MM.1S (cell line): ENCODE measurements around the gene SHISA9.

Source experiments
- DNase-seq: peaks from one replicate; pipeline ENCODE4 v3.0.0-alpha.2; 2015
- H2AFZ ChIP-seq: fragments of 300-600 bp; sonication (generic); 2 replicates; pipeline ENCODE4 v1.6.0; 2016; ENCODE audit warnings: antibody characterized with exemption, low read length
- H3F3A ChIP-seq: fragments of 300-600 bp; sonication (generic); 2 replicates; pipeline ENCODE4 v1.6.1; 2016; ENCODE audit warnings: mild to moderate bottlenecking, antibody characterized with exemption, low read length, moderate library complexity, mixed read lengths; ENCODE audit not compliant: insufficient read depth
- H3K27ac ChIP-seq: fragments of 300-600 bp; sonication (generic); 2 replicates; pipeline ENCODE4 v1.5.1; 2016; ENCODE audit warnings: mild to moderate bottlenecking, low read length
- H3K27me3 ChIP-seq: fragments of 300-600 bp; sonication (generic); replicated peaks from 2 replicates; pipeline ENCODE4 v1.6.0; 2016; ENCODE audit warnings: low read length; ENCODE audit not compliant: insufficient read depth
- H3K36me3 ChIP-seq: fragments of 300-600 bp; sonication (generic); replicated peaks from 2 replicates; pipeline ENCODE4 v1.6.1; 2016; ENCODE audit warnings: mild to moderate bottlenecking, low read length, mixed read lengths; ENCODE audit not compliant: insufficient read depth
- H3K4me1 ChIP-seq: fragments of 300-600 bp; sonication (generic); 2 replicates; pipeline ENCODE4 v1.6.1; 2016; ENCODE audit warnings: low read length, mixed read lengths
- H3K4me2 ChIP-seq: fragments of 300-600 bp; sonication (generic); 2 replicates; pipeline ENCODE4 v1.6.0; 2016; ENCODE audit warnings: low read depth, low read length
- H3K4me3 ChIP-seq: fragments of 300-600 bp; sonication (generic); 2 replicates; pipeline ENCODE4 v1.5.1; 2016; ENCODE audit warnings: low read length, mixed read lengths
- H3K79me2 ChIP-seq: fragments of 300-600 bp; sonication (generic); 2 replicates; pipeline ENCODE4 v1.6.1; 2016; ENCODE audit warnings: mixed run types, low read length, mixed read lengths
- H3K9ac ChIP-seq: fragments of 300-600 bp; sonication (generic); 2 replicates; pipeline ENCODE4 v1.6.1; 2016; ENCODE audit warnings: low read length, mixed read lengths
- H3K9me2 ChIP-seq: fragments of 300-600 bp; sonication (generic); replicated peaks from 2 replicates; pipeline ENCODE4 v1.6.1; 2016; ENCODE audit warnings: mild to moderate bottlenecking, low read length, mixed read lengths; ENCODE audit not compliant: insufficient read depth
- H3K9me3 ChIP-seq: fragments of 300-600 bp; sonication (generic); replicated peaks from 2 replicates; pipeline ENCODE4 v1.6.1; 2016; ENCODE audit warnings: mild to moderate bottlenecking, low read length, mixed read lengths; ENCODE audit not compliant: insufficient read depth
- H4K20me1 ChIP-seq: fragments of 300-600 bp; sonication (generic); 2 replicates; pipeline ENCODE4 v1.6.1; 2016; ENCODE audit warnings: mild to moderate bottlenecking, low read length, moderate library complexity, mixed read lengths; ENCODE audit not compliant: insufficient read depth
- CTCF ChIP-seq: fragments of 300-600 bp; sonication (generic); IDR thresholded peaks from 2 replicates; pipeline ENCODE4 v1.5.1; 2016; ENCODE audit warnings: antibody characterized with exemption, low read length, mixed read lengths
- EZH2 ChIP-seq: fragments of 300-600 bp; sonication (generic); optimal IDR thresholded peaks from 2 replicates; pipeline ENCODE3; 2017; ENCODE audit warnings: low read depth, mild to moderate bottlenecking, antibody characterized with exemption, low read length, mixed read lengths
- EZH2phosphoT487 ChIP-seq: fragments of 300-600 bp; sonication (generic); IDR thresholded peaks from 2 replicates; pipeline ENCODE4 v1.6.1; 2018; ENCODE audit warnings: antibody characterized with exemption, low read length

SHISA9 gene

GRCh38 chr16:13203725-13204124, 302.3 kb downstream of the SHISA9 start:
- Histone ChIP-seq H3K27me3 (no peaks in the 10 kb centered on the region), H3K36me3 (no peaks in the 10 kb centered on the region), H3K4me2 (no peak overlapping the region), H3K4me3 (no peak overlapping the region), H4K20me1 (no peaks in the 10 kb centered on the region), H3K79me2 (no peaks in the 10 kb centered on the region), H2AFZ (no peak overlapping the region), H3K27ac (no peak overlapping the region), H3F3A (no peaks in the 10 kb centered on the region), H3K4me1 (no peaks in the 10 kb centered on the region), H3K9me3 (no peaks in the 10 kb centered on the region), H3K9me2 (no peaks in the 10 kb centered on the region), H3K9ac (no peak overlapping the region)
- TF ChIP-seq EZH2 (no peak), EZH2phosphoT487 (no peak), CTCF (no peak)
- no peak for DNase-seq

GRCh38 chr16:13205352-13205751, 304.0 kb downstream of the SHISA9 start:
- TF ChIP-seq CTCF (no peak), EZH2phosphoT487 (no peak), EZH2 (no peak)
- H3K27ac ChIP-seq, result no peak overlapping the region
- no peaks in the 10 kb centered on the region for H3K9me3 ChIP-seq
- no peak for DNase-seq
- H3K36me3 ChIP-seq, result no peaks in the 10 kb centered on the region
- H3K27me3 ChIP-seq, result no peaks in the 10 kb centered on the region
- H3K79me2 ChIP-seq, result no peaks in the 10 kb centered on the region
- H3F3A ChIP-seq, result no peaks in the 10 kb centered on the region
- no peak overlapping the region for H3K4me3 ChIP-seq
- no peaks in the 10 kb centered on the region for H3K9me2 ChIP-seq
- no peaks in the 10 kb centered on the region for H3K4me1 ChIP-seq
- H3K9ac ChIP-seq, result no peak overlapping the region
- no peaks in the 10 kb centered on the region for H4K20me1 ChIP-seq
- H3K4me2 ChIP-seq, result no peak overlapping the region
- H2AFZ ChIP-seq, result no peak overlapping the region

DNA sequence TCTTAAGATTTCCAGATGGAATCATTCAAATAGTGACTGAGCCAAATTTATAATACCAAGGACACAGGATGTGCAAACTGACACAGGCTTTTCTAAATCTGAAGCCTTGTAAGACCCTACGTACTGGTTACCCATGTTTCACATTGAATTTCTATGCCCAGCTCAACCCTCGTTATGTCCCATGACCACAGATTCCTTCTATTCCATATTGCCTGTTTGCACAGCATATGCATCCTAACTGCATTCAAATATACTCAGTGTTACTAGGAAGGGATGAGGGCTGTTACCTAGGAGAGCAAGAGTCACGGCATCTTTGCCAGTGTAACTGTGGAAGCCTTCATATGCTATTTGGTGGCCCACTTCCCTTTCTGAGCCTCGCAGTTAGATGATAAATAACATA, 305.2 kb downstream of the SHISA9 start:
- DNase-seq, result no peak
- no peak overlapping the region for H3K27ac ChIP-seq
- no peak for TF ChIP-seq EZH2
- TF ChIP-seq CTCF, result no peak
- TF ChIP-seq EZH2phosphoT487, result no peak

More for the DNA sequence above, 305.2 kb downstream of the SHISA9 start:
- Histone ChIP-seq H3K9me2 (no peaks in the 10 kb centered on the region), H3K9me3 (no peaks in the 10 kb centered on the region), H3F3A (no peaks in the 10 kb centered on the region), H4K20me1 (no peaks in the 10 kb centered on the region), H2AFZ (no peak overlapping the region), H3K4me2 (no peak overlapping the region), H3K79me2 (no peaks in the 10 kb centered on the region), H3K4me1 (no peaks in the 10 kb centered on the region), H3K9ac (no peak overlapping the region), H3K4me3 (no peak overlapping the region), H3K27me3 (no peaks in the 10 kb centered on the region), H3K36me3 (no peaks in the 10 kb centered on the region)
